Measurements from ENCODE around the gene BABAM2.

DNA sequence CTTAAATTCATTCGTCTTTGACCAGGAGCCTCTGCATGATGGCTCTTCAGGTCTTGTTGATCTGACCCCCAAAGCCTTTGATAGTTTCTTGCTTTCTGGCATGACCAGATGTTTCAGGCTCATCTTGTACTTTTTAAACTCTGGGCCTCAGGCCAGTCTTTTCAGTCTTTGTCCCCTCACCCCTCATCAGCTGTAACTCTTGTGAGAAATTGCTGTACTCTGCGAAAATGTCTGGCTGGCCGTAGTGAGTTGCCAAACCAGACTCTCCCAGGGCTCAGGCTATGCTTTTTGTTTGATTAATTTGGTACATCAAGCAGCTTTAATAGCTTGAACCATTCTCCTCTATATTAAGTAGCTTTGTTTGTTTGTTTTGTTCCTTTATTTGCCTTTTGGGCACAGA lies 75.9 kb downstream of the BABAM2 start:
- TF ChIP-seq CTCF (conservative IDR thresholded peaks at IDR 0.05; ENCODE audit: low read depth in 2 of 2) (no peak), EZH2 (IDR thresholded peaks at IDR 0.05; ENCODE audit: low read depth, unreplicated experiment) (no peak), POLR2AphosphoS5 (IDR thresholded peaks at IDR 0.05; ENCODE audit: low read depth) (no peak), ZNF114 (CRISPR knock-in tag; IDR thresholded peaks at IDR 0.05) (no peak), EZH2phosphoT487 (IDR thresholded peaks at IDR 0.05; ENCODE audit: unreplicated experiment) (no peak), ZNF331 (CRISPR knock-in tag; IDR thresholded peaks at IDR 0.05; ENCODE audit: low read depth) (no peak), CREB1 (CRISPR knock-in tag; IDR thresholded peaks at IDR 0.05; ENCODE audit: low read depth) (no peak), REST (IDR thresholded peaks at IDR 0.05; ENCODE audit: unreplicated experiment) (no peak), NANOG (IDR thresholded peaks at IDR 0.05; ENCODE audit: borderline replicate concordance) (no peak)
